Muscle of back (tissue), 11 donors: ENCODE measurements around the gene NLRP5. TPM values are rescaled to one million over a fixed set of nuclear protein-coding genes. Genes with fewer than 3 reads are reported as not detected.
"Not testable (repeated sequence)": the region's sequence is repeated elsewhere in the genome, so short reads cannot be mapped to it uniquely, and the experiment has no call there.

Experiments
- DNase-seq, 3 donors: peaks; one replicate each; pipeline versions ENCODE4 v3.0.0 to v3.0.0-alpha.2; 2013
- polyA plus RNA-seq, 10 donors: library from polyadenylated mRNA; unstranded; fragments of 120-200 nt; gene quantifications; one replicate each; pipeline ENCODE4 v1.2.1, GENCODE V29; 2013; ENCODE audit not compliant: insufficient read length in 10 of 10

The NLRP5 gene
- polyA plus RNA-seq, 10 donors: 0.13 to 0.26 TPM; not detected in 8

DNA sequence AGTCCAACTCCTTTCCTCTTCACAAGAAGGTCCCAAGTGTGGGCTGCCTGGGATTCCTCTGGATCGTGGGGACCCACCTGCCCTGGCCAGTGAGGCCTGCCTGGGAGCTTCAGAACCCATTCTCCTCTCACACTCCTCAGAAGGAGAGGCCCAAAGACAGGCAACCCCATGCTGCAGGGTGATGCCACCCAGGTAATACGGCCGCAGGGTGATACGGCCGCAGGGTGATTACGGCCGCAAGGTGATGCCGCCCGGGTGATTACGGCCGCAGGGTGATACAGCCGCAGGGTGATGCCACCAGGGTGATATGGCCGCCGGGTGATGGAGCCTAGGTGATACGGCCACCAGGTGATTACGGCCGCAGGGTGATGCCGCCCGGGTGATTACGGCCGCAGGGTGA is 111.7 kb downstream of the NLRP5 start:
- DNase-seq: not testable (repeated sequence)

DNA sequence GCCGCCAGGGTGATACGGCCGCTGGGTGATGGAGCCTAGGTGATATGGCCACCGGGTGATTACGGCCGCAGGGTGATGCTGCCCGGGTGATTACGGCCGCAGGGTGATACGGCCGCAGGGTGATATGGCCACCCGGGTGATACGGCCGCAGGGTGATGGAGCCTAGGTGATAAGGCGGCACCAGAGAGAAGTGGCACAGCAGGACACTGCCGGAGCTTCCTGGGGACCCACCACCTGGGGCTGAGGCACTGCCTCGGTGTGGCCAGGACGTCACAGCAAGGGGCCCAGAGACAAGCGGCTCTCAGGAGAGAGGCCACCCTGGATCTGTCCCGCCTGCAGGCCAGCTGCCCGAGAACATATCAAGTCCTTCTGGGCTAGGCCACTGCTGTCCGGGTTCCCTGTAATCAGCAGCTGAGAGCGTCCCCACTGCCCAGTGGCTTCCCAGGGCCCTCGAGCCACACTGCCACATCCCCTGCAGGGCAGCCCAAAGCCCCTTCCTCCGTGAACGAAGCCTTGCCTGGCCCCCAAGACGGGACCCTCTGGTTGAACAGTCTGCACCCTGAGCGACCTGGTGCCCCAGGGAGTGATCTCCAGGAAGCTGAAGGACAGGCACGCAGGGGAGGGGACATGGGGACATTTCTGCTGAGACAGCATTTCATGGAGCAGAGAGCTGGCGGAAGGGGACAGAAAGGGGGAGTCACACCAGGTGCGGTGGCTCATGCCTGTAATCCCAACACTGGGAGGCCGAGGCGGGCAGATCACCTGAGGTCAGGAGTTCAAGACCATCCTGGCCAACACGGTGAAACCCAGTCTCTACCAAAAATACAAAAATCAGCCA is 112.4 kb downstream of the NLRP5 start:
- DNase-seq: no peak

DNA sequence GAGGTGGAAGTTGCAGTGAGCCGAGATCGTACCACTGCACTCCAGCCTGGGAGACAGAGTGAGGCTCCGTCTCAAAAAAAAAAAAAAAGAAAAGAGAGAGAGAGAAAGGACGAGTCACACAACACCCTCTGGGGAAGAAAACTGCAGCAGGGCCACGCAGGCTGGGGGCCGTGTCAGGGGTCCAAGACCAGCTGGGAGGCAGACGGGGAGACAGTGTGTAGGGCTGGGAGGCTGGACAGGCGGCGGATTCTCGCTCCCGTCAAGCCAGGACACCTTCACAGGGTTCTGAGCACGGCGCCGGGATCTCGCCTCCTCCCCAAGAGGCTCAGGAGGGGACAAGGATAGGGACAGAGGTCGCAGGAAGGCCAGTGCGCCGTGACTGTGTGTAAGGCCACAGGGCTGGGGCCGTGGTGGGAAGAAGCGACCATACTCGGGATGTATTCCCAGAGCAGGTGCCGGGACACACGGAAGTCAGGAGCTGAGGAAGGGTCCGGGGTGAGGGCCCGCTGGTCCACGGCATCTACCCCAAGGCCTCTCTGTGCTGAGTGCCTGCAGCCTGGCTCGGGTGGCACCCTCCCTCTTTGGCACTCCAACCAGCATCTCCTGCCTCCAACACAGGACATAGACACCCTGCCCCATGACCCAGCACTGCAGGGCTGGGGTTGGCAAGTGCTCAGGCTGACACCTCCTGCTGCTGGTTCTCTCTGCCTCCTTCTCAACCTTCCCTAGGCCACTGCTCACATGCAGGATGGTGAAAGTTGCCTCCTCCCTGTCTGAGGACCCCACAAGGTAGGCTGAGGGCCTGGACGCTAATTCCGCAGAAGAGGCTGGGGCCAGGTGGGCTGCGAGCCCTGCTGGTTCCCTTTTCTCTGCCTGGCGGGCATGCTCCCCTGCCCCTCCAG is 113.3 kb downstream of the NLRP5 start:
- no peak for DNase-seq

DNA sequence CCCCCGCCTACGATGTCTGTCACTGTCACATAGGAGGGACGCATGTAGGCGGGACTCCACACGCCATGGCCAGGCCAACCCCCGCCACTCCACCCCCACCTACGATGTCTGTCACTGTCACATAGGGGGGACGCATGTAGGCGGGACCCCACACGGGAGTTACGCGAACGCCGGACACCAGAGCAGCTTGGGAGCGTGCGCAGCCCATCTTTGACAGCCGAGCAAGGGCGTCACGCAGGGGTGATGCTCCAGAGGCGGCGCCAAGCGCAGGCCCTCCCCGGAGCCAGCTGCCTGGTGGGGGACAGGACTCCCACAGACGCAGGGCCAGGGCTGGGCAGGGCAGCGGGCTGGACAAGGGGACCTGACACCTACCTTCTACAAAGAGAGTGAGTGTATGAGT is 114.5 kb downstream of the NLRP5 start:
- DNase-seq: no peak

DNA sequence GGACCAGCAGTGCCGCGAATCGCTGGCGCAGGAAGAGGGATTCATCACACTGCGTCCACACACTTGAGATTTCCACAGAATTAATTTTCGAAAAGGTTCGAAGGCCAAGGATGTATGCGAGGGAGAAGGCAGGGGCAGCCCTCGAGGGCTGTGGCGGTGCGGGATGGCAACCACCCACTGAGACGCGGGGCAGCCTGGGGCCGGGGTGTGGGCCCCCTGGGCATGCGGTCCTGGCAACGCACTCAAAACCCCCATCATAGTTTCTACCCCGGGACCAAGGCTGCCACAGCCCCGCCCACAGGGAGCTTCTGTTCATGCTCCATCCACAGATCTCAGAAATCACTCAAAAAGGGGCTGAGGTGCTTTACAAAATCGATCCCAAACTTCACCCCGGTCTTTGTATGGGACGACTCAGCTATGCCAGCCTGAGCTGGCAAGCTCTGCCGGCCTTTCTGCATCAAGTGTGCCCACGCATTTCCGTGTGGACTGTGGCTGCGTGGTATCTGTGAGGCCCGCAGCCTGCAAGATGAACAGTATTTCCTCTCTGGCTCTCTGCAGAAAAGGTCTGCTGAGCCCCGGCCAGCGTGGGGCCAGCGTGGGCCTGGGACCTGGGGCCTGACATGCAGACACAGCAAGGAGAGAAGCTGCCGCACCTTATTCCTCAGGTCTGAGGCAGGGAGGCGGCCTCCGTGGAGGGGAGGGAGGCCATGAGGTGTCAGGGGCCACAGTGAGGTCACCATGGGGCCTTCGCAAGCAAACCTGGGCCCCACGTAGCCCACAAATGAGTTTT is 115.4 kb downstream of the NLRP5 start:
- no peak for DNase-seq

DNA sequence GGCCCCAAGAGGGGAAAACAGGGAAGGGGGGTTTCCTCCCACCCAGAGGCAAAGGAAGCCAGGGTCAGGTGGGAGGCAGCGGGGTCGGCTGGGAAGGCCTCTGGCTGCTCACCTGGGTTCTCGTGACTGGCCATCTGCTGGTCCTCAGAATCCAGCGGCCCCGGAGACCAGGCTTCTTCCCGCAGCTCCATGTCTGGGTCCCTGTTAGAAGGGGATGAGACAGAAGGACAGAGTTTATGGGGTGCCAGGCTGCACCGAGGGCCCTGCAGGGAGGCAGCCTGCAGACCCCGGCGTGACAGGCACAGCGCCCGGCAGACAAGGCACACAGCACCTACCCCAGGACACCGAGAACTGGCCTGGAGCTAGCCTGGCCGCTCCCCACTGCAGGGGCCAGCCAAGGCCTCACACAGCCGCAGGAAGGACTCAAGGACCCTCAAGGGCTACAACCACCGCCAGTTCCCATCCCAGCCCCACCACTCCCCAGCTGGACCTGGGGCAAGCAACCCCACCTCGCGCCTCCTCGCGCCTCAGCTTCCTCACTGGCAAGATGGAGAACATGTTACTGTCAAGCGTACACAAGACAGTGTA is 116.5 kb downstream of the NLRP5 start:
- no peak for DNase-seq

DNA sequence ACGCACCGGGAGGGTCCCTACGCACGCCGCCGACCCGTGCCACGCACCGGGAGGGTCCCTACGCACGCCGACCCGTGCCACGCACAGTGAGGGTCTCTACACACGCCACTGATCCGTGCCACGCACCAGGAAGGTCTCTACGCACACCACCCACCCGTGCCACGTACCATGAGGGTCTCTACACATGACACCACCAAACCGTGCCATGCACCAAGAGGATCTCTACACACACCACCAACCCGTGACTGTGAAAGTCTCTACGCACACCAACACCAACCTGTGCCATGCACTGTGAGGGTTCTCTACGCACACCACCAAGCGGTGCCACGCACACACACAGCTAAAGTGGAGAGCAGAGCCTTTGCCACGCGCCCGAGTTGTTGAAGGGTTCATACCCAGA is 117.8 kb downstream of the NLRP5 start:
- DNase-seq: no peak

DNA sequence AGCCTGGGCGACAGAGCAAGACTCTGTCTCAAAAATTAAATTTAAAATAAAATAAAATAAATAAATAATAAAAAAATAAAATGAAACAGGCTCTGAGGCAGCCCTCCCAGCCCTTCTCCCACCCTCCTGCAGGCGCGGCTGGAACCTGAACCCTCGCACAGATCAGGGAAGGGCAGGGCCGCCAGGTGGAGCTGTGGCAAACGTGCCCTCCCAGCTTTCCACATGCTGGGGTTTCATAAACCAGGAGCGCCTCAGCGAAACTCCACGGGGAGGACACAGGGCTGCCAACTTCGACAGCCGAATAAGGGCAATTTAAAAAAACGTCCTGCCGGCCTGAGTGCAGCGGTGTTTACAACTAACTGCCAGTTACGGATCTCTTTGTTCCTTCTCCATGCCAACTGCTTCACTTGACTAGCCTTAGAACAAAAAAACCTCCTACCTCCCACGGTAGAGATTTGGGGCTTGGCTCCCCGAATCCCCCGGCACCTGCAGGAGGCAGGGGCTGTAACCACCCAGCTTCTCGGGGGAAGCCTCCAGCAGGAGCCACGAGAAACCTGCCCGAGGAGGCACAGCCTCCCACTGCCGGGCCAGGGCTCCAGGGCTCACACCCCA is 118.6 kb downstream of the NLRP5 start:
- peak in 1 of 3 donors; percentile 61 for DNase-seq

DNA sequence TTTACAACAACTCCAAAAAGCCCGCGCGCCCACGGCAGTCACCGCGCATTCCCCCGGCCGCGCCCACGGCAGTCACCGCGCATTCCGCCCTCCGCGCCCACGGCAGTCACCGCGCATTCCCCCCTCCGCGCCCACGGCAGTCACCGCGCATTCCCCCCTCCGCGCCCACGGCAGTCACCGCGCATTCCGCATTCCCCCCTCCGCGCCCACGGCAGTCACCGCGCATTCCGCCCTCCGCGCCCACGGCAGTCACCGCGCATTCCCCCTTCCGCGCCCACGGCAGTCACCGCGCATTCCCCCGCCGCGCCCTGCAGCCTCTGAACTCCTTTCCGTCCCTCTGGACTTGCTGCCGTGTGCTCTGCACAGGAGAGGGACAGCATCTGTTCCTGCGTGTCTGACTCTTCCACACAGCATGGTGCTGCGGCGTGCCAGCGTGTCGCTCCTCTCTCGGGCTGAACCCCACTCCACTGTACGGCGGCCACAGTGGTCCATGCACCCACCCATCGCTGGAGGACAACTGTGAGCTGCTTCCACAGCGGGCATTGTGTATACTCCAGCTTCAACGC is 119.3 kb downstream of the NLRP5 start:
- DNase-seq: not testable (repeated sequence)

DNA sequence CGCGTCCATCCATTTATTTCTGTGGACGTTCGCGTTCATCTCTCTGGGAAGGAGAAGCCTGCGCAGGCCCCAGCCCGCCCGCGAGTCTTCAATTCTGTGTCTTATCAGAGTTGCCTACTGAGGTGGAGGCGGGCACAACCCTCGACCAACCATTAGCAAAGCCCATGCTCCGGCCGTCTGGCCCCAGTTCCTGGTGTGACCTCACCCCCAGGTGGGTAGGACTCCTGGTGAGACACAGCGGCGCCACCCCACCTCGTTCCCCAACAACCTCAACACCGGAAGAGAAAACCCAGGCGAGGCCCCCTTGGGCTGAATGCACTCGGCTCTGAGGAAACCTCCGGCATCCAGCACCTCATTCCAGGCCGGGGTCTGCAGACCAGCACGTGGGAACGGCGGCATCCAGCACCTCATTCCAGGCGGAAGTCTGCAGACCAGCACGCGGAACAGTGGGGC is 119.8 kb downstream of the NLRP5 start:
- DNase-seq: no peak

DNA sequence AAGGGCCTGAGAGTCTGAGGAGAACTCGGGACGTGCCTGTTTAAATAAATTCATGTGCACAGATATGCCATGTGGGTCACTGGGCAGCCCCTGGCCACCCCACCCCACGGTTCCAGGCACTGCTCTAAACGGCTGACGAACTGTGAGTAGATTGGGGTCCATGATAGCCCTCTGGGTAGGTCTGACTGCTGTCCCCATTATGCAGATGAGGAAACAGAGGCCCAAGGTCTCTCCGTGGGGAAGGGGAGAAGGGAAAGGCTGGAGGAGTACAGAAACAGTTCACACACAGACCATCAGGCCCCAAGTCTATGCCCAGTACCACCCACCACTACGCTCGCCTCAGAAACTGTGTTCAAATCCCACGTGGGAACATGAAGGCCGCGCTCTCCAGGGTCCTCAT is 120.4 kb downstream of the NLRP5 start:
- no peak for DNase-seq

DNA sequence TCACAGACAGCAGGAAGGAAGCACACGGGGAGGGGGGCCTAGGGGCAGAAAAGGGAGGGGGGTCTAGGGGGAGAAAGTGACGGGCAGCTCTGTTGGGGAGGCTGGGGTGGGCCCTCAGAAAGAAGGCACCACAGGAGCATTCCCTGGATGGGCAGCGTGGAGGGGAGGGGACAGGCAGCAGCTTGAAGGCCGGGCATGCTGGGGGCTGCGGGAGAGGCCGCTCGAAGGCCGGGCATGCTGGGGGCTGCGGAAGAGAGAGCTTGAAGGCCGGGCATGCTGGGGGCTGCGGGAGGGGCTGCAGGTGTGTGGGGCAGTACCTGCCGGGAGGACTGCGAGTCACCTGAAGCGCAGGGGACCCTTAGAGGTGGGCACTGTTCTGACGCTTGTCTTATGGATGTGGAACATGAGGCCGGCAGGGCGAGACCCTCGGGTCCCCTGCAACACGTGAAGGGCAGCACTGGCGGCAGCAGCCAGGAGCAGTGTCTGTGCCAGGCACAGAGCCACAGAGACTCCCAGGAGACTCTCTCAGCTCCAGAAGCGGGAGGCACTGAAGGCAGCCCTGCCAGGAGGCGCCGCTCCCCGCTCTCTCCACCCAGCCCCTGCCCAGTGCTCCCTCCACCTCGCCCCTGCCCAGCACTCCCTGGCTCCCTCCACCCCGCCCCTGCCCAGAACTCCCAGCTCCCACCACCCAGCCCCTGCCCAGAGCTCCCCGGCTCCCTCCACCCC is 121.2 kb downstream of the NLRP5 start:
- DNase-seq: no peak

DNA sequence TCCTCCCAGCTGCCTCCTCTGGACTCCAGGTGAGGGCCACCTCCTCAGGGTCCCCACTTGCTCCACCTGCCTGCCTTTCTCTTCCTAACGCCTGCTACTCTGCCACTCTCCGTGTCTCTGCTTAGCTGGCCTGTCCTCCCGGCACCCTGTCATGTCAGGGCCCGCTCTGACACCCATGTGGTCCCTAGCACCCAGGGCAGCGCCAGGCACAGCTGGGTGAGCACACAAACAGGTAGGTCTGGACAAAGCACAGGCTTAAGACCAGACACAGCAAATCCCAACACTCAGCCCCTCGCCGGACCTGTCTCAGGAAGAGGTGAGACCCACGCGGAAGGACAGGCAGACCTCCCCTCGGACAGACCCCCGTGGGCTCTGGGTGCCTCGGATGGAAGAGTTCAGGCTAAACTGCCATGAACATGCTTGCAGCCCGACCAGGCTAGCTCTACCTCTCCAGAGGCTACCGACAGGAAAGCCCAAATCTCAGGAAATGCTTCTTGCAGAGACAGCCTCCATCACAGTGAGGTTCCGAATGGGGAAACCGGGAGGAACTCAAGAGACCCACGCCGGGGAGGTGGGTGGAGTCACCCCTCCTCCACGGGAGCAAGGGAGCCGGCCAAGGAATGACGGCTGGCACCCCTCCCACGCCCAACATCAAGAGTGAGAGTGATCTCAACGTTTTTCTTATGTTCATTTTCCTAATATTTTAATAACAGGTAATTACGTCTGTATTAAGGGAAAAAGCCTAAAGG is 122.0 kb downstream of the NLRP5 start:
- DNase-seq: peak in 1 of 3 donors; percentile 74

DNA sequence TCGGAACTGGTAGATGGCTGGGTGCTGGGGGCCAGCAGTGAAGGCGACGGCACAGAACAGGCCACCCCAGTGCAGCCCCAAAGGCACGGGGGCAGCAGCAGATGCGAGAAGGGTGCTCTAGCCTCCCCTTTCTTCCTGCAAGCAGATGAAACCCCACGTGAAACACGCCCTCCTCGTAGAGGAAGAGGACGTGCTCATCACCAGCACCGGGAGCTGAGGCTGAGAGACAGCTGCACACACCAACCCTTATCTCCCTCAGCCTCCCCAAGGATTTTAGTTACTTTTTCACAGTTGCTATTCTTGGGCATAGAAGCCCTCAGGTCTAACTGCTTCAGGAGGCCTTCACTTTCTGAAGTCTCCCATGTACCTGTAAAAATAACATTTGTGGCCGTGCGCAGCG is 122.7 kb downstream of the NLRP5 start:
- DNase-seq: peak in 1 of 3 donors; percentile 65

DNA sequence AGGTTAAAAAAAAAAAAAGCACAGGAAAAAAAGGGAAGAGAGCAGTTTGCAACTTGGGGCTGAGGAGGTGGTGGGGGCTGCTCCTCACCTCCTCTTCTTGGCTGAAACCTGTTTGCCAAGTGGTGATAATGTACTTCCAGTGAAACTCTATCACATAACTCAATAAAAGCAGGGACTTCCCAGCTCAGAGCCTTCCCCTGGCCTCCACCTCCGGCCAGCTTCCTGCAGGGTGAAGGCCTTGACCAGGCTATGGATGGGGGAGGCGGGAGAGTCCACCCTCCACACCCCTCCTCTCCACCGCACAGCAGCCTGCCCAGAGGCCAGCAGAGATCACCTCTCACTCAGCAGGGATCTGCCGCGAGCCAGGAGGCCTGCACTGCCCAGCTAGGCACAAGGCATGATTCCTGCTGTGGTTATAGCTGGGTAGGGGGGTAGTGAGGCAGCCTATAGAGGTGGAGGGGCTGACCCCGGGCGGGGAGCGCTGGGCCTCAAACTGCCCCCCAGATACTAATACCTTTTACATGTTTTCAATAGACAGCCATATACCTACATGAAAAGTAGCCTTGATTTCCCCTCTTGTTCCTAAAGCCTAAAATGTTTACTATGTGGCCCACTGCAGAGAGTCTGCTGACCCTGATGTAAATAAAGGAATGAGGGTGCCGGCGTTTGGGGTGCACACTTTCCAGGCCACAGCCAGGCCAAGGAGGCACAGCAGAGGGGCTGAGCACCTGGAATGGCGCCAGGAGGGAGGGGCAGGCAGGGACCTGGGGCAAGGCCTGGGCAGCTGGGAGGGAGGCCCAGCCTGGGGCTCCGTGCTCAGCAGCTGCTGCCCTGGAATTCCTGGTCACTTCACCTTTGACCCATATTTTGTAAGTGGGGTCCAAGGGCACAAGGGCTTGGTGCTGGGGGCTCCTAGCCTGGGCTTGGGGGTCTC is 124.2 kb downstream of the NLRP5 start:
- peak in 1 of 3 donors; percentile 45 for DNase-seq
